Endothelial cell (in vitro differentiated cells): ENCODE results near the gene PHF21A. TPM values are rescaled to one million over a fixed set of nuclear protein-coding genes. Genes with fewer than 3 reads are reported as not detected.
"Not testable (repeated sequence)": the region's sequence is repeated elsewhere in the genome, so short reads cannot be mapped to it uniquely, and the experiment has no call there.

ENCODE experiments used
- DNase-seq: peaks from one replicate; pipeline ENCODE4 v3.0.0; 2021; ENCODE audit warnings: low spot score
- H3K27ac Mint-ChIP-seq: one replicate; pipeline ENCODE4 v1.8.0; 2021; ENCODE audit warnings: mixed read lengths, inconsistent platforms; ENCODE audit not compliant: unreplicated experiment
- H3K27me3 Mint-ChIP-seq: one replicate; pipeline ENCODE4 v1.8.0; 2021; ENCODE audit warnings: mild to moderate bottlenecking, moderate library complexity, mixed read lengths, inconsistent platforms; ENCODE audit not compliant: unreplicated experiment
- H3K36me3 Mint-ChIP-seq: one replicate; pipeline ENCODE4 v1.8.0; 2021; ENCODE audit warnings: mild to moderate bottlenecking, low read depth, mixed read lengths, inconsistent platforms; ENCODE audit not compliant: unreplicated experiment
- H3K4me1 Mint-ChIP-seq: one replicate; pipeline ENCODE4 v1.8.0; 2021; ENCODE audit warnings: mild to moderate bottlenecking, mixed read lengths, inconsistent platforms; ENCODE audit not compliant: unreplicated experiment
- H3K4me3 Mint-ChIP-seq: one replicate; pipeline ENCODE4 v1.8.0; 2021; ENCODE audit warnings: mild to moderate bottlenecking, mixed read lengths, inconsistent platforms; ENCODE audit not compliant: unreplicated experiment
- H3K9me3 Mint-ChIP-seq: one replicate; pipeline ENCODE4 v1.8.0; 2021; ENCODE audit warnings: mixed read lengths, inconsistent platforms; ENCODE audit not compliant: unreplicated experiment
- total RNA-seq: library from RNA; stranded (reverse); fragmentation: NEBNext Ultra II Directional; extraction: Animal tissue kit (Norgen Biotek cat#: 25700); gene quantifications from one replicate; pipeline ENCODE4 v1.2.1, GENCODE V29; 2021; ENCODE audit not compliant: unreplicated experiment
- TF ChIP-seq, protein P1 (sequence below): fragments of 200-600 bp; sonication (generic); IDR thresholded peaks from one replicate; pipeline ENCODE4 v1.5.0; 2021; ENCODE audit warnings: antibody characterized with exemption; ENCODE audit not compliant: unreplicated experiment

PHF21A gene
- total RNA-seq, 1 donor from 2014 or later: 52.8 TPM

DNA sequence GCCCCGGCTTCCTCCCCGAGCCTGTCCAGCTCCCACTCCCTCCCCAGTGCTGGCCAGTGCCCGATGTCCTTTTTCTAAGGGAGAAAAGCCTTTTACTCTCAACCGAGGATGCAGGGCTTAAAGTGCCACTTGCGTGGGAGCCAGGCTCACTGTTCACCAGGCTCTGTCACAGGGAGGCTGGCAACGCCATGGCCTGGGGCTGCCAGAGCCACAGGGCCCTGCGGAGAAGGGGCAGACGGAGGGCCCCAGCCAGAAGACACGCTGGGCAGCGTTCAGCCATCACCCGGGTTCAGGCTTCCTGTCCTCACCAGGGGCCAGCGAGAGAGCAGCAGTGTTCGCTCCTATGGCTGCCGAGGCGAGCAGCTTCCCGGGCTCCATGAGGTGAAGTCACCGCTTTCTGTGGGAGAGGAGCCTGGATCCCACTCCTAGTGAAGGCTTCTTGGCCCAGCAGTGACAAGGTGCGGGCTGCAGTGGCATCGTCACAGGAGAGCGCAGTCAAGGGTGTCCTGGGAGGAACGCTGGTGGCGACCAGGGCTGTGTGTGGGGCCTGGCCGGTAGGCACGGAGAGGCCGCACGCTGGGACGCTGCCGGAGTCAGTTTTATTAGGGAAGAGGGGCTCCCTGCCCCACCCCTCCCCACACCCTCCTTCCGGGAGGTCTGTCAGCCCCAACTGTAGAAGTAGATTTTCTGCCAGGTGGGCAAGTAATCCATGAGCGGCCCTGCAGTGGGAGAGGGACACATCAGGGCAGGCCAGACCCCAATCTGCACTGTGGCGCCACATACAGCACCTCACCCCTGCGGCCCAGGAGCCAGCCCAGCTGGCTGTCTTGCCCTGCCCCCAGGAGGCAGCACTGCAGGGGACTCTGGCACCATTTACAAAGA, 211.4 kb downstream of the PHF21A start:
- TF ChIP-seq, protein P1, sequence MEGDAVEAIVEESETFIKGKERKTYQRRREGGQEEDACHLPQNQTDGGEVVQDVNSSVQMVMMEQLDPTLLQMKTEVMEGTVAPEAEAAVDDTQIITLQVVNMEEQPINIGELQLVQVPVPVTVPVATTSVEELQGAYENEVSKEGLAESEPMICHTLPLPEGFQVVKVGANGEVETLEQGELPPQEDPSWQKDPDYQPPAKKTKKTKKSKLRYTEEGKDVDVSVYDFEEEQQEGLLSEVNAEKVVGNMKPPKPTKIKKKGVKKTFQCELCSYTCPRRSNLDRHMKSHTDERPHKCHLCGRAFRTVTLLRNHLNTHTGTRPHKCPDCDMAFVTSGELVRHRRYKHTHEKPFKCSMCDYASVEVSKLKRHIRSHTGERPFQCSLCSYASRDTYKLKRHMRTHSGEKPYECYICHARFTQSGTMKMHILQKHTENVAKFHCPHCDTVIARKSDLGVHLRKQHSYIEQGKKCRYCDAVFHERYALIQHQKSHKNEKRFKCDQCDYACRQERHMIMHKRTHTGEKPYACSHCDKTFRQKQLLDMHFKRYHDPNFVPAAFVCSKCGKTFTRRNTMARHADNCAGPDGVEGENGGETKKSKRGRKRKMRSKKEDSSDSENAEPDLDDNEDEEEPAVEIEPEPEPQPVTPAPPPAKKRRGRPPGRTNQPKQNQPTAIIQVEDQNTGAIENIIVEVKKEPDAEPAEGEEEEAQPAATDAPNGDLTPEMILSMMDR: no peak

GRCh38 chr11:45907911-45908370, 213.3 kb downstream of the PHF21A start:
- no peak overlapping the region for H3K4me3 Mint-ChIP-seq
- no peak for DNase-seq
- TF ChIP-seq, protein P1: no peak
- H3K9me3 Mint-ChIP-seq: no peaks in the 10 kb centered on the region
- no peaks in the 10 kb centered on the region for H3K36me3 Mint-ChIP-seq
- H3K27me3 Mint-ChIP-seq: peaks cover 23% of the 10 kb centered on the region
- H3K4me1 Mint-ChIP-seq: peaks cover 8% of the 10 kb centered on the region
- no peak overlapping the region for H3K27ac Mint-ChIP-seq

More for the DNA sequence above, 211.4 kb downstream of the PHF21A start:
- no peak overlapping the region for H3K4me3 Mint-ChIP-seq
- peaks cover 18% of the 10 kb centered on the region for H3K27me3 Mint-ChIP-seq
- no peak overlapping the region for H3K27ac Mint-ChIP-seq
- DNase-seq: no peak
- H3K4me1 Mint-ChIP-seq: peaks cover 8% of the 10 kb centered on the region
- no peaks in the 10 kb centered on the region for H3K36me3 Mint-ChIP-seq
- no peaks in the 10 kb centered on the region for H3K9me3 Mint-ChIP-seq

GRCh38 chr11:45906965-45907611, 214.2 kb downstream of the PHF21A start, which contains the start of gene FREY1:
TSS of gene FREY1 (minus strand) at chr11:45907271. CDS start at chr11:45907245, 26 bp downstream.
- no peak for DNase-seq
- peaks cover 28% of the 10 kb centered on the region for H3K27me3 Mint-ChIP-seq
- H3K4me3 Mint-ChIP-seq: no peak within 1 kb of the TSS
- peaks cover 8% of the 10 kb centered on the region for H3K4me1 Mint-ChIP-seq
- TF ChIP-seq, protein P1: no peak
- no peaks in the 10 kb centered on the region for H3K36me3 Mint-ChIP-seq
- H3K9me3 Mint-ChIP-seq: no peaks in the 10 kb centered on the region
- no peak within 1 kb of the TSS for H3K27ac Mint-ChIP-seq

DNA sequence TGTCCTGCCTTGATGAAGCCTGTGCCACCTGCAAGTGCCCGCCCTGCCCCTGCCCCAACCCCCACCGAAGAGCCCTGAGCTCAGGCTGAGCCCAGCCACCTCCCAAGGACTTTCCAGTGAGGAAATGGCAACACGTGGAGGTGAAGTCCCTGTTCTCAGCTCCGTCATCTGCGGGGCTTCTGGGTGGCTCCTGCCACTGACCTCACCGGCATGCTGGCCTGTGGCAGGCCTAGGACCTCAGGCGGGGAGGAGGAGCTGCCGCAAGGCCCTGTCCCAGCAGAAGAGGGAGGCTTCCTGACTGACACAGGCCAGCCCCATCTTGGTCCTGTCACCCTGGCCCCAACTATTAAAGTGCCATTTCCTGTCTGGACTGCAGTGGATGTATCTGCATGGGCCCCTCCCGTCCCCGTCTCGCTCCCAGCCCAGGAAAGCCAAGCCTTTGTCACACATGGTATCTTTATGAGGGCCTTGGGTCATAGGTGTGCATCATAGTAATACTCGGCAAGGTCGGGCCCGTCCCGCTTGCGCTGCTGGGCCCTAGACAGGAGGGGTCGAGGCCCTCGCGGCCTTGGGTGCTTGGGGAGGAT, 215.1 kb downstream of the PHF21A start:
- TF ChIP-seq, protein P1: no peak
- no peak for DNase-seq
- Mint-ChIP-seq H3K36me3 (no peaks in the 10 kb centered on the region), H3K9me3 (no peaks in the 10 kb centered on the region), H3K4me3 (no peak overlapping the region), H3K27me3 (peaks cover 34% of the 10 kb centered on the region), H3K27ac (no peak overlapping the region), H3K4me1 (peaks cover 8% of the 10 kb centered on the region)

- H3K27me3 Mint-ChIP-seq: peaks cover 38% of the 10 kb centered on the region
- H3K4me1 Mint-ChIP-seq, H3K9me3 Mint-ChIP-seq, H3K27ac Mint-ChIP-seq, H3K4me3 Mint-ChIP-seq, H3K36me3 Mint-ChIP-seq, DNase-seq: not testable (repeated sequence)
These were observed 215.7 kb downstream of the PHF21A start for GRCh38 chr11:45905576-45905975.
